Panc1 (cell line): ENCODE results near the gene MRNIP. TPM values are rescaled to one million over a fixed set of nuclear protein-coding genes. Genes with fewer than 3 reads are reported as not detected.

Experiments used
- ATAC-seq: fragments of 200-7000 bp; cut with Tn5 transposase; 2 replicates; pipeline ENCODE4 v1.9.1; 2020; ENCODE audit warnings: mild to moderate bottlenecking, moderate library complexity
- BruUV-seq: library from RNA; stranded (reverse); fragments of 400-500 nt; replicated peaks from 2 replicates; lab custom pipeline; 2021; lab: Mats Ljungman, UMichigan
- CTCF ChIA-PET: fragments of 300-600 bp; sonication (Branson Sonifier 250); formaldehyde crosslinking; loops from one replicate; lab custom pipeline; 2022; ENCODE audit warnings: antibody characterized with exemption; lab: Charles Lee
- POLR2A ChIA-PET: fragments of 300-600 bp; sonication (Branson Sonifier 250); formaldehyde crosslinking; loops from one replicate; lab custom pipeline; 2022; ENCODE audit warnings: antibody characterized with exemption; lab: Charles Lee
- DNase-seq: peaks from one replicate; pipeline ENCODE4 v3.0.0-alpha.2; 2010; ENCODE audit warnings: low read depth, low spot score
- H3K27ac ChIP-seq: 2 replicates; pipeline ENCODE4 v1.5.1; 2011; ENCODE audit warnings: mild to moderate bottlenecking, low read length, inconsistent platforms
- H3K27me3 ChIP-seq: fragments of 200-500 bp; sonication (Bioruptor generic); 2 replicates; pipeline ENCODE4 v1.6.0; 2014; ENCODE audit warnings: low read length, inconsistent platforms; ENCODE audit not compliant: control insufficient read depth, insufficient read depth
- H3K36me3 ChIP-seq: fragments of 200-500 bp; sonication (Bioruptor generic); 2 replicates; pipeline ENCODE4 v1.5.1; 2014; ENCODE audit warnings: inconsistent platforms, mild to moderate bottlenecking, low read length, moderate library complexity; ENCODE audit not compliant: control insufficient read depth, insufficient read depth
- H3K4me1 ChIP-seq: 2 replicates; pipeline ENCODE4 v1.5.1; 2011; ENCODE audit warnings: inconsistent platforms, mild to moderate bottlenecking, low read length, moderate library complexity; ENCODE audit not compliant: control insufficient read depth, insufficient read depth
- H3K4me3 ChIP-seq, 2 experiments: 2 replicates each; pipeline ENCODE4 v1.5.1; 2011 to 2012; ENCODE audit warnings: low read depth in 2 of 2, low read length in 2 of 2, mild to moderate bottlenecking in 2 of 2, inconsistent platforms in 1 of 2, moderate library complexity in 1 of 2
- H3K9me3 ChIP-seq: fragments of 200-500 bp; sonication (Bioruptor generic); 2 replicates; pipeline ENCODE4 v1.5.1; 2014; ENCODE audit warnings: low read depth, mild to moderate bottlenecking, inconsistent platforms, low read length, moderate library complexity; ENCODE audit not compliant: control insufficient read depth, insufficient read depth
- CTCF ChIP-seq: fragments of 450-650 bp; IDR thresholded peaks from 2 replicates; pipeline ENCODE4 v1.5.1; 2017; ENCODE audit warnings: mild to moderate bottlenecking
- POLR2AphosphoS5 ChIP-seq: IDR thresholded peaks from 2 replicates; pipeline ENCODE4 v1.6.1; 2012; ENCODE audit warnings: mild to moderate bottlenecking, low read depth, low read length, moderate library complexity
- REST ChIP-seq, 2 experiments: IDR thresholded peaks; 2 replicates each; pipeline ENCODE4 v1.6.1; 2011 to 2012; ENCODE audit warnings: low read depth in 2 of 2, control low read depth in 1 of 2, low read length in 1 of 2, mild to moderate bottlenecking in 1 of 2, moderate library complexity in 1 of 2; ENCODE audit not compliant: insufficient read depth in 1 of 2
- SIN3A ChIP-seq: IDR thresholded peaks from 2 replicates; pipeline ENCODE4 v1.6.1; 2012; ENCODE audit warnings: low read depth, mild to moderate bottlenecking, low read length, moderate library complexity, borderline replicate concordance; ENCODE audit not compliant: insufficient read depth
- TCF7L2 ChIP-seq: IDR thresholded peaks from 2 replicates; pipeline ENCODE4 v1.6.1; 2011; ENCODE audit warnings: mild to moderate bottlenecking, low read depth, low read length, inconsistent platforms
- in situ Hi-C: cut with HindIII; loops from 2 replicates; pipeline ENCODE4 v1.10.0; 2016; ENCODE audit warnings: low sequenced_read_pairs, low pct_unique_long_range_greater_than_20kb
- intact Hi-C: fragments of 100-400 bp; cut with micrococcal nuclease; formaldehyde crosslinking; loops from one replicate; pipeline ENCODE4 v1.10.0; 2022; ENCODE audit not compliant: unreplicated experiment
- total RNA-seq: library from RNA; stranded (reverse); gene quantifications from one replicate; pipeline ENCODE4 v1.2.1, GENCODE V29; 2021; ENCODE audit not compliant: unreplicated experiment

The MRNIP gene
- total RNA-seq, 1 experiment from 2014 or later, result 33.0 TPM

DNA sequence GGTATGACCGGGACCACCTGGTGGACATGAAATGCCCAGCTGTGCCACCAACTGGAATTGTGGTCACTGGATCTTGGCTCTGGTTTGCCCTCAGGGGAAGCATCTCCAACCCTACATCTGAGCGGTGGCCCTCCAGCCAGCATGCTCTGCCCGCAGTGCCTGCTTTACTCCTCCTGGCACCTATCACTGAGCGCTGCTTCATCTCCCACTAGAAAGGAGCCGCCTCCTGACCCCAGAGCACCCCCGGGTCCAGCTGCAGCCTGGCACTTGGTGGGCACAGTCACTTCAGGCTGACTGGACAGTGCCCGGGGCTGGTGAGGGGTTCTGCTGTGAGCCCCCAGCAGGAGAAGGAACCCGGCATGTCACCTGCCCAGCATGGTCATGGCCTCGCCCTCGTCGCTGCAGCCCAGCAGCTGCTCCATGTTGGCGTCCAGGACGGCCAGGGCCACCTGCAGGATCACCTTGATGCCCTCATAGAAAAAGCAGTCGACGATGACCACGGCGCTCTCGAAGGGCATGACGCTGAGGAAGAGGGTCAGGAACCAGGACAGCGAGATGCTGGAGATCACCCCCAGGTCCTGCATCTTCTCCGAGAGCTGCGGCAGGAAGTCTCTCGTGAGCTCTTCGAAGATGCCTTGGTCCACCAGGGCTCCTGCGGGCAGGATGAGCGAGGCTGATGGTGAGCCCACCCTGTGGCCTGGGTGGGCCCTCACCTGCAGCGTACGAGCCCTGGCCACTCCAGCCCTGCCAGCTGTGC, 16.1 kb upstream of the MRNIP start:
- DNase-seq, result no peak
- in situ Hi-C loops, result no loop called here
- Histone ChIP-seq H3K27me3 (no peaks in the 10 kb centered on the region), H3K36me3 (peaks cover 11% of the 10 kb centered on the region; the same call in 1 of the 2 replicates), H3K27ac (no peak overlapping the region), H3K4me3 (no peak overlapping the region), H3K4me1 (no peaks in the 10 kb centered on the region), H3K9me3 (no peaks in the 10 kb centered on the region)
- POLR2A ChIA-PET, result no interaction called here
- no peak for ATAC-seq
- TF ChIP-seq POLR2AphosphoS5 (no peak), TCF7L2 (no peak), CTCF (no peak), SIN3A (no peak), REST (IDR thresholded peaks at IDR 0.05; ENCODE audit: insufficient read depth in 1 of 2, low read depth in 2 of 2, low read length in 1 of 2) (no peak)
- intact Hi-C loops, result no loop called here
- no TSS peak for BruUV-seq
- CTCF ChIA-PET, result no interaction called here

- H3K4me1 ChIP-seq, result no peaks in the 10 kb centered on the region
- H3K27ac ChIP-seq, result no peak overlapping the region
- no peak for DNase-seq
- ChIA-PET CTCF (no interaction called here), POLR2A (no interaction called here)
- no peak for ATAC-seq
- H3K36me3 ChIP-seq, result peaks cover 11% of the 10 kb centered on the region; the same call in 1 of the 2 replicates
- intact Hi-C loops (no loop called here), in situ Hi-C loops (no loop called here)
- H3K9me3 ChIP-seq, result no peaks in the 10 kb centered on the region
- H3K27me3 ChIP-seq, result no peaks in the 10 kb centered on the region
- no TSS peak for BruUV-seq
- no peak overlapping the region for H3K4me3 ChIP-seq
- TF ChIP-seq POLR2AphosphoS5 (no peak), REST (IDR thresholded peaks at IDR 0.05; ENCODE audit: insufficient read depth in 1 of 2, low read depth in 2 of 2, low read length in 1 of 2) (no peak), SIN3A (no peak), TCF7L2 (no peak), CTCF (no peak)
Observed at GRCh38 chr5:179874136-179874535, 15.5 kb upstream of the MRNIP start.
